ENCODE data around the gene HIVEP2. TPM values are rescaled to one million over a fixed set of nuclear protein-coding genes. Genes with fewer than 3 reads are reported as not detected.

HIVEP2 gene
- total RNA-seq, 1 experiment from 2014 or later: 4.2 TPM

DNA sequence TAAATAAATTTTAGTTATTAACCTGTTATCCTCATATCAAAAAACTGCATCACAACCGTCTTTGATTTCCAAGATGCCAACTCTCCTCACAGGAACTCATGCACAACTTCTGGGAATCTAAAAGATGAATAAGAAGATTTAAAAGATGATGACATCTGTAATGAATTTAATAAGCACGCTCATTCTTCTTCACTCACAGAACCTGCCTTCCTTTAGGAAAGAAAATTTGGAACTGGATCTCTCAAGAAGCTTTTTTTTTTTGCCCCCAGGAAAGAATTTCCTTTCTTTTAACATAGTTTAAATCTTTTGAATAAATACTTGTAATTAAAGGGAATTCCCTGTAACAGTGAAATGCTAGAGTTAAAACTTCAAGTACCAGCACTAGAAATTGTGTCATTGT lies 161.5 kb downstream of the HIVEP2 start:
- no peak for DNase-seq
- Histone ChIP-seq H2BK120ac (ENCODE audit: low read depth, low read length, poor library complexity, severe bottlenecking) (no peak overlapping the region), H3K4me1 (ENCODE audit: insufficient read depth, low read length) (no peaks in the 10 kb centered on the region), H2BK20ac (ENCODE audit: low read depth, low read length, poor library complexity, severe bottlenecking) (no peak overlapping the region), H3K79me1 (ENCODE audit: insufficient read depth, low read depth, low read length, poor library complexity, severe bottlenecking) (no peaks in the 10 kb centered on the region), H3K18ac (ENCODE audit: insufficient read length, low read depth, low read length) (no peak overlapping the region), H3K79me2 (ENCODE audit: insufficient read depth, low read length) (no peaks in the 10 kb centered on the region), H3K27me3 (ENCODE audit: insufficient read depth, low read length) (no peaks in the 10 kb centered on the region), H4K91ac (ENCODE audit: insufficient read length, low read depth, low read length) (no peak overlapping the region), H3K4me2 (ENCODE audit: insufficient read depth, insufficient read length, low read length) (no peak overlapping the region), H3T11ph (ENCODE audit: low read length) (no peak overlapping the region), H3K14ac (ENCODE audit: insufficient read depth, low read length) (no peak overlapping the region), H3K23ac (ENCODE audit: insufficient read length, low read depth, low read length) (no peak overlapping the region), H2AFZ (ENCODE audit: low read length) (no peak overlapping the region), H3K27ac (ENCODE audit: insufficient read length, low read depth, low read length) (no peak overlapping the region), H2BK15ac (ENCODE audit: low read depth, low read length) (no peak overlapping the region), H3K9me3 (ENCODE audit: control insufficient read depth, low read depth, low read length) (no peaks in the 10 kb centered on the region), H2BK5ac (ENCODE audit: insufficient read length, low read length) (no peak overlapping the region), H2BK12ac (ENCODE audit: insufficient read length, low read depth, low read length) (no peak overlapping the region), H4K5ac (ENCODE audit: insufficient read length, low read depth, low read length) (no peak overlapping the region), H4K20me1 (ENCODE audit: control insufficient read depth, insufficient read depth, insufficient read length) (no peaks in the 10 kb centered on the region), H2AK5ac (ENCODE audit: insufficient read length, low read length) (no peak overlapping the region), H3K9ac (ENCODE audit: extremely low read depth, insufficient read length, low read length) (no peak overlapping the region), H3K56ac (ENCODE audit: insufficient read length, low read depth, low read length) (no peak overlapping the region), H3K23me2 (ENCODE audit: insufficient read length, low read depth, low read length, poor library complexity, severe bottlenecking) (no peaks in the 10 kb centered on the region), H3K4ac (ENCODE audit: low read depth, low read length) (no peak overlapping the region), H4K8ac (replicated peaks; ENCODE audit: insufficient read length, low read depth, low read length) (no peak overlapping the region)
- Mint-ChIP-seq H3K9me3 (no peaks in the 10 kb centered on the region), H3K4me1 (peaks cover 0 to 2% of the 10 kb centered on the region in 2 experiments; a peak in 1 of 4 replicates), H3K27me3 (ENCODE audit: low read depth) (no peaks in the 10 kb centered on the region), H3K36me3 (ENCODE audit: insufficient read depth in 1 of 3, low read depth in 3 of 3) (no peaks in the 10 kb centered on the region), H3K4me3 (no peak overlapping the region), H3K27ac (no peak overlapping the region)
- WGBS (ENCODE audit: extremely low coverage, insufficient read length, low lambda C conversion rate): no CpG with 5 or more reads among the region's 2 CpGs
- TF ChIP-seq, protein P1, sequence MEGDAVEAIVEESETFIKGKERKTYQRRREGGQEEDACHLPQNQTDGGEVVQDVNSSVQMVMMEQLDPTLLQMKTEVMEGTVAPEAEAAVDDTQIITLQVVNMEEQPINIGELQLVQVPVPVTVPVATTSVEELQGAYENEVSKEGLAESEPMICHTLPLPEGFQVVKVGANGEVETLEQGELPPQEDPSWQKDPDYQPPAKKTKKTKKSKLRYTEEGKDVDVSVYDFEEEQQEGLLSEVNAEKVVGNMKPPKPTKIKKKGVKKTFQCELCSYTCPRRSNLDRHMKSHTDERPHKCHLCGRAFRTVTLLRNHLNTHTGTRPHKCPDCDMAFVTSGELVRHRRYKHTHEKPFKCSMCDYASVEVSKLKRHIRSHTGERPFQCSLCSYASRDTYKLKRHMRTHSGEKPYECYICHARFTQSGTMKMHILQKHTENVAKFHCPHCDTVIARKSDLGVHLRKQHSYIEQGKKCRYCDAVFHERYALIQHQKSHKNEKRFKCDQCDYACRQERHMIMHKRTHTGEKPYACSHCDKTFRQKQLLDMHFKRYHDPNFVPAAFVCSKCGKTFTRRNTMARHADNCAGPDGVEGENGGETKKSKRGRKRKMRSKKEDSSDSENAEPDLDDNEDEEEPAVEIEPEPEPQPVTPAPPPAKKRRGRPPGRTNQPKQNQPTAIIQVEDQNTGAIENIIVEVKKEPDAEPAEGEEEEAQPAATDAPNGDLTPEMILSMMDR (conservative IDR thresholded peaks at IDR 0.05): no peak
